Kidney epithelial cell (primary cell): ENCODE results near the gene NR0B2. TPM values are rescaled to one million over a fixed set of nuclear protein-coding genes. Genes with fewer than 3 reads are reported as not detected.
"Not testable (repeated sequence)": the region's sequence is repeated elsewhere in the genome, so short reads cannot be mapped to it uniquely, and the experiment has no call there.

Experiments used
- DNase-seq: peaks from one replicate; pipeline ENCODE4 v3.0.0-alpha.2; 2010; ENCODE audit warnings: low read depth
- H3K27me3 ChIP-seq: 2 replicates; pipeline ENCODE4 v1.6.0; 2011; ENCODE audit warnings: low read length; ENCODE audit not compliant: control insufficient read depth, insufficient read depth
- H3K36me3 ChIP-seq: 2 replicates; pipeline ENCODE4 v1.5.1; 2011; ENCODE audit warnings: low read length; ENCODE audit not compliant: control insufficient read depth, insufficient read depth
- H3K4me3 ChIP-seq: 2 replicates; pipeline ENCODE4 v1.5.1; 2011; ENCODE audit warnings: low read depth, mild to moderate bottlenecking, control low read depth, low read length
- CTCF ChIP-seq: IDR thresholded peaks from 2 replicates; pipeline ENCODE4 v1.5.1; 2011; ENCODE audit warnings: mild to moderate bottlenecking, moderate library complexity, low read length, control low read depth, inconsistent platforms; ENCODE audit not compliant: insufficient read depth, poor library complexity, severe bottlenecking
- total RNA-seq: library from RNA; depleted of rRNA; stranded (reverse); fragments of >200 nt; gene quantifications from 2 replicates; pipeline ENCODE4 v1.2.3, GENCODE V29; 2015

The NR0B2 gene
- total RNA-seq, 1 donor from 2014 or later: not detected

GRCh38 chr1:26949926-26950319 is 36.1 kb upstream of the NR0B2 start:
- Histone ChIP-seq H3K27me3 (no peaks in the 10 kb centered on the region), H3K4me3 (no peak overlapping the region), H3K36me3 (peaks cover 3% of the 10 kb centered on the region)
- DNase-seq: no peak
- no peak for TF ChIP-seq CTCF

- no peaks in the 10 kb centered on the region for H3K27me3 ChIP-seq
Observed at GRCh38 chr1:26949266-26949925, 35.6 kb upstream of the NR0B2 start.

GRCh38 chr1:26948725-26949057 is 34.9 kb upstream of the NR0B2 start:
- not testable (repeated sequence) for H3K27me3 ChIP-seq, DNase-seq, H3K4me3 ChIP-seq, H3K36me3 ChIP-seq

More at GRCh38 chr1:26949266-26949925, 35.6 kb upstream of the NR0B2 start:
- no peak overlapping the region for H3K4me3 ChIP-seq
- peaks cover 3% of the 10 kb centered on the region for H3K36me3 ChIP-seq
- TF ChIP-seq CTCF: no peak
- no peak for DNase-seq

DNA sequence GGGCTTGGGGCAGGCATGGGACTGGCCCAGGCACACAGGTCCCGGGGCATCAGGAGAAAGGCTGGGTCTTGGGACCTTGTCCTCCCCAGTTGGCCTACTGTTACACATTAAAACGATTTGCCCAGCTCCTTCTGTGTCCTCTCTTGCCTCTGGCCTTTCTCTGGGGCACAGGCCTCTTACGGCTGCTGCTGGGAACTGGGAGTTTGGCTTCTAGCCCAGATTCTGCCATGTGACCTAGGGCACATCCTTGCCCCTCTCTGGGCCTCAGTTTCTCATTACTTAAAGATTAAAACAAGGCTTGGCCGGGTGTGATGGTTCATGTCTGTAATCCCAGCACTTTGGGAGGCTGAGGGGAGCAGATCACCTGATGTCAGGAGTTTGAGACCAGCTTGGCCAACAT is 32.5 kb upstream of the NR0B2 start:
- Histone ChIP-seq H3K4me3 (no peak overlapping the region), H3K36me3 (peaks cover 6% of the 10 kb centered on the region), H3K27me3 (no peaks in the 10 kb centered on the region)
- TF ChIP-seq CTCF: no peak
- no peak for DNase-seq

DNA sequence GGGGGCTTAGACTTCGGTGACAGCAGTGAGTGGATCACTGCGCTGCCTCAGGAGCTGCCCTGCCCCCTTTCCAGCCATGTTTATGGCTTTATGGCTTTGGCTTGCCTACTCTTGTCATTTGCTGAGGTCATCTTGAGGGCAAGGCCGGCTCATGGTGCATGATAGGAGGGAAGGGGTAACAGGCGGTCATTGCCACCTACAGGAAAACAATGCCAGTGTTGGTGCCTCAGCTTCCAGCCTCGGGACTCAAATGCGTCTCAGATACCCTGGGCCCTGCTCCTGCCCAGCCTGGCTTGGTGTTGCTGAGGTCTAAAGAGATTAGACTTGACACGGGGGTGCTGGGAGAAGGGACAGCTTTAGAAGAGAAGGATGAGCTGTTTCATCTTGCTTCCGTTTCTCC is 32.0 kb upstream of the NR0B2 start:
- peaks cover 6% of the 10 kb centered on the region for H3K36me3 ChIP-seq
- no peak for DNase-seq
- no peaks in the 10 kb centered on the region for H3K27me3 ChIP-seq
- no peak overlapping the region for H3K4me3 ChIP-seq
- TF ChIP-seq CTCF: no peak

DNA sequence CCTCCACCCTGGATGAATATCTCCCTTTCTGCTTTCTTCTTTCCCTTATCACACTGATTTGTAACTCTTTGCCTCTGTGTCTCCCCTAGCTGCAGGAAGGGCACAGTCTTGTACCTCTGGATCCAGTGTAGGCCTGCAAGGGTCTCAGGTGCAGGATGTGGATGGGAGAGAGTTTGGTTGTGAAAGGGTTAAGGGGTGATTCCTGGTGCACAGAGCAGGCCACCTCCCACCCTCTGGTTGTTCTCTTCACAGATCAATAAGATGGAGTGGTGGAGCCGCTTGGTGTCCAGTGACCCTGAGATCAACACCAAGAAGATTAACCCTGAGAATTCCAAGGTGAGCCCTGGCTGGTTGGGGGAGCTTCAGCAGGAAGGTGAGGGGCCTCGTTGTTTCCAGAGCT is 31.4 kb upstream of the NR0B2 start:
- Histone ChIP-seq H3K36me3 (peaks cover 6% of the 10 kb centered on the region), H3K27me3 (no peaks in the 10 kb centered on the region), H3K4me3 (no peak overlapping the region)
- no peak for TF ChIP-seq CTCF
- no peak for DNase-seq
